Measurements from ENCODE around the gene SVEP1. TPM values are rescaled to one million over a fixed set of nuclear protein-coding genes. Genes with fewer than 3 reads are reported as not detected.

SVEP1 gene
- total RNA-seq, 1 donor from 2014 or later = 1.3 TPM

- no peak for TF ChIP-seq CTCF (IDR thresholded peaks at IDR 0.05; ENCODE audit: insufficient read depth, low read length, severe bottlenecking)
- DNase-seq (ENCODE audit: low read depth) (no peak), FAIRE-seq (no peak)
- Histone ChIP-seq H3K27me3 (ENCODE audit: control insufficient read depth, insufficient read depth, low read length) (no peaks in the 10 kb centered on the region), H3K4me3 (ENCODE audit: low read depth, low read length) (no peak overlapping the region), H3K36me3 (ENCODE audit: control insufficient read depth, insufficient read depth, low read length) (no peaks in the 10 kb centered on the region)
Measured at GRCh38 chr9:110323818-110324217, 255.7 kb downstream of the SVEP1 start.

DNA sequence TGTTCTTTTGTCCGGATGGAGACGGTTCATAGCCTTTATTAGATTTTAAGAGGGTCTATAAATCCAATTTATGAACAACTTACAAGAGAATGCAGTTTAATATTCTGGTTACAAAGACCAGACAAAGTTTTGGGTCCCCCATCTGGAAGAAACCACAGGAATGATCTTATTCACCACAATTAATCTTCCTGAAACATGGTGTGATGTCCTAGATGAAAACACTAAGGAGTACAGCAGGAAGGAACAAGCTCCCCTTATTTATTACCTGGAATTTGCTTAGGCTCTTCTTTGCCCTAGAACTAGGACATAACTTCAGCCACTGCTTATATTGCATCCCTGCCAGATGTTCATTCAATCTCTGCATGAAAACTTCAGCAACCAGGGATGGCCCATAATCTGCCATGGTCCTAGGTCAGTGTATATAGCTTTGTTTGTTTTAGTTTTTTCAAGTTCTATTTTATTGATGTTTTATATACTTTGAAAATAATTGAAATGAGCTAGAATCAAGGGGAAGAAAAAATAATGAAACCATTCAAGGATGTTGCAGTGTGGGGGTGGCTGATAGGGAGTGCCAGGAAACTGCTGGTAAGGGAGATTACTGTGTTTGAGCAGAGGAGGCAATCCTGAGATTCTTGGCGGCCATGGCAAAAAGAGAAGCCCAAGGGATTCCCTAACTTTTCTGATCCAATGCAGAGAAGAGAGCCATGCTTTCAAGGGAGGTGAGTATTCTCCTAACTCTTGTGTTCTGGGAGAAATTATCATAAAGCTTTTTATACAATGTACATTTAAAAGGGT, 258.7 kb downstream of the SVEP1 start:
- TF ChIP-seq CTCF (IDR thresholded peaks at IDR 0.05; ENCODE audit: insufficient read depth, low read length, severe bottlenecking) = no peak
- FAIRE-seq = no peak
- no peaks in the 10 kb centered on the region for H3K36me3 ChIP-seq (ENCODE audit: control insufficient read depth, insufficient read depth, low read length)

DNA sequence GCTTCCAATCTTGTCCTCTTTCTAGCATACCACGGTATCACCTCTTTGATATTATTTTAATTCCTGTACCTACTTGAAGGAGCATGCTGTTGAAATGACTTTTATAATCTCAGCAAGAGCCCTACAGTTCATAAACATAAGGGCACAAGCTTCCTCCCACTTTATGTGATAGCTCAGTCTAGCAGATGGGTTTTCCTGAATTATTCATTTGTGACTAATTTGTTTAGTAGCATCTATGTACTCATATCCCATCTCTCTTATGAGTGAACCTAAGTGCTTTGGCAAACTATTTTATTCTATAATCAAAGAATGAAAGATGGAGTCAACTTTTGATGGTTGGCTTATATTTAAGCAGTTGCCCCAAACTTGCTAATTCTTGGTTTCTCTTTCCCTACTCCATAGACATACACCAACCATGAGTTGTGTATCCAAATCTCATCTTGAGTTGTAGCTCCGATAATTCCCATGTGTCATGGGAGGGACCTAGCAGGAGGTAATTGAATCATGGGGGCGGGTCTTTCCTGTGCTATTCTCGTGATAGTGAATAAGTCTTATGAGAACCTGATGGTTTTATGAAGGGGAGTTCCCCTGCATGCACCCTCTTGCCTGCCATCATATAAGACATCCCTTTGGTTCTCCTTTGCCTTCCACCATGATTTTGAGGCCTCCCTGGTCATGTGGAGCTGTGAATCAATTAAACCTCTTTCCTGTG, 259.6 kb downstream of the SVEP1 start:
- no peak for TF ChIP-seq CTCF (IDR thresholded peaks at IDR 0.05; ENCODE audit: insufficient read depth, low read length, severe bottlenecking)
- Histone ChIP-seq H3K36me3 (ENCODE audit: control insufficient read depth, insufficient read depth, low read length) (no peaks in the 10 kb centered on the region), H3K4me3 (ENCODE audit: low read depth, low read length) (no peak overlapping the region), H3K27me3 (ENCODE audit: control insufficient read depth, insufficient read depth, low read length) (no peaks in the 10 kb centered on the region)
- FAIRE-seq (no peak), DNase-seq (ENCODE audit: low read depth) (peak; percentile 29)

More for the DNA sequence above, 258.7 kb downstream of the SVEP1 start:
- Histone ChIP-seq H3K4me3 (ENCODE audit: low read depth, low read length) (no peak overlapping the region), H3K27me3 (ENCODE audit: control insufficient read depth, insufficient read depth, low read length) (no peaks in the 10 kb centered on the region)
- DNase-seq (ENCODE audit: low read depth) = no peak

DNA sequence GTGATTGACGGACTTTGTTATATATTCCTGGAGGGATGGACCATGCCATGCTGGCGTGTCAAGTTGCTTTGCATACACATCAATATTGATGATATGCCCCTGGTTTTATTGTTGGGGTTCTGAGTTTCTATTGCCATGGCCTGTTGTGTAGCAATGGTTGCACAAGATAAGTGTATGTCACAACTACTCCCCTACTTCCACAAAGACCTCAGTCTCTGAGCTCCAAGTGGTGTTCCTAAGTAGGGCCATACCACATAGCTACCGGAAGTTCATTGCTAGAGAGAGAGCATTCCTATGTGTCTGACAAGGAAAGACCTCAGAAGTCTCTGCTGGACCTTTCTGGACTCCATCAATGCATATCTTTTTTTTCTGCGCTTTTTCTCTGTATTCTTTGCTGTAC, 261.6 kb downstream of the SVEP1 start:
- Histone ChIP-seq H3K27me3 (ENCODE audit: control insufficient read depth, insufficient read depth, low read length) (no peaks in the 10 kb centered on the region), H3K4me3 (ENCODE audit: low read depth, low read length) (no peak overlapping the region), H3K36me3 (ENCODE audit: control insufficient read depth, insufficient read depth, low read length) (no peaks in the 10 kb centered on the region)
- DNase-seq (ENCODE audit: low read depth) (no peak), FAIRE-seq (no peak)
- TF ChIP-seq CTCF (IDR thresholded peaks at IDR 0.05; ENCODE audit: insufficient read depth, low read length, severe bottlenecking) = no peak

DNA sequence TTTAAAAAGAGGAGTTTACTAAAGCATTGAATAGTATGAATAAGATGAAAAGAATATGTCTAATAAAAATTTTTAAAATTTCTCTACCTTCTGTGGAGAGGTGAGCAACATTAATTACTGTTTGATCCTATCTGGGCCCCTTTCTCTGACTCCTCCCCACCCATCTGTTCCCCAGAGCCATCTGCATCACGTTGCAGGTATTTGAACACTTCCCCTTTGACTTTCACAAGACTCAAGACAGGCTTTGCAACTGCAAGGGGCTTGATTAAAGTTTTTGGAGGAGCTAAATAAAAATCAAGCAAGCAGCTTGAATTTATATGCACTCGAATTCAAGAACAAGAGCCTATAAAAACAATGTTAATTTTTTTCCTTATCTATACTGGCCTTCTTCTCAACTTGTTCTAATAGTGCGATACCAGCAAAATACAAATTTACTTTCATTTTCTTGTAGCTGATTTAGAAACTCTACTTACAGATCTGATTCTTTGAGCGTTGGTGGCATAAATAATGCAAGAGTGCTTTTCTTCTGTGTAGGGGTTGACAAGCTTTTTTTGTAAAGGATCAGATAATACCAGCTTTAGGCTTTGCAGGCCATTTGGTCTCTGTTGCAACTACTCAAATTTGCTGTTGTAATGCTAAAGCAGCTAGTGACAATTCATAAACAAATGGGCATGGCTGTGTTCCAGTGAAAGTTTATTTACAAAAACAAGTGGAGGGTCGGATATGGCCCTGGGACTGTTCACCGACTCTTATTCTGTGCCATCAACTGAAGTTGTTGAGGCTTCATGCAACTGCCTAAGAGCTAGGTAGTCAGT, 263.1 kb downstream of the SVEP1 start:
- no peak for FAIRE-seq
- DNase-seq (ENCODE audit: low read depth) = peak; percentile 15
- Histone ChIP-seq H3K36me3 (ENCODE audit: control insufficient read depth, insufficient read depth, low read length) (no peaks in the 10 kb centered on the region), H3K27me3 (ENCODE audit: control insufficient read depth, insufficient read depth, low read length) (no peaks in the 10 kb centered on the region), H3K4me3 (ENCODE audit: low read depth, low read length) (no peak overlapping the region)
- TF ChIP-seq CTCF (IDR thresholded peaks at IDR 0.05; ENCODE audit: insufficient read depth, low read length, severe bottlenecking) = no peak

Other genes with a start within 250 kb of the SVEP1 start
- not detected in 2 replicates for gene TXNDC8, start 241.9 kb downstream of the SVEP1 start, total RNA-seq
- under 0.01 TPM in 1 of 2 replicates, not detected in the other for gene MUSK, start 89.0 kb upstream of the SVEP1 start, total RNA-seq

Measured in bronchial epithelial cell (primary cell).